ENCODE measurements around the gene TGFA.

Gene TGFA

DNA sequence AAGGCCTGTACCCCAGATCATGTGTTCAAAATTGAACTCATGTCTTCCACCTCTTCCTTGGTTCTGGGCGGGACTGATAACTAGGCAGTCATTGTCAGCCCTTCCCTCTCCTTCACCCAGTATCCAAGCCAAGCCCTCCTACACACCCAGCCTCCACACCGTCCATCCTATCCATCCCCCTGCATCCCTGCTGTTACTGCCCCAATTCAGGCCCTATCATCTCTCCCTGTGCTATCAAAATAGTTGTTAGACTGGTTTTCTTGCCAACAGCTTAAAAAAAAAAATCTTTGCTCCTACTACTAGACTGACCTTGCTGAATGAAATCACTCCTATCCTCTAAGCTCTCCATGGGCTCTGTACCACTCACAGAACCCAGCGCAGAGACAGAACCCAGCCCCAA lies 32.8 kb downstream of the TGFA start:
- TF ChIP-seq SIN3A (IDR thresholded peaks at IDR 0.05; ENCODE audit: borderline replicate concordance, insufficient read depth, low read length) (no peak), FOXP2 (optimal IDR thresholded peaks at IDR 0.05; ENCODE audit: borderline replicate concordance, extremely low read depth, extremely low read length, insufficient read depth) (no peak), POLR2AphosphoS5 (IDR thresholded peaks at IDR 0.05; ENCODE audit: low read depth, low read length) (no peak), TAF1 (IDR thresholded peaks at IDR 0.05; ENCODE audit: borderline replicate concordance, insufficient read depth, low read length) (no peak)
- TF ChIP-seq, protein P1, sequence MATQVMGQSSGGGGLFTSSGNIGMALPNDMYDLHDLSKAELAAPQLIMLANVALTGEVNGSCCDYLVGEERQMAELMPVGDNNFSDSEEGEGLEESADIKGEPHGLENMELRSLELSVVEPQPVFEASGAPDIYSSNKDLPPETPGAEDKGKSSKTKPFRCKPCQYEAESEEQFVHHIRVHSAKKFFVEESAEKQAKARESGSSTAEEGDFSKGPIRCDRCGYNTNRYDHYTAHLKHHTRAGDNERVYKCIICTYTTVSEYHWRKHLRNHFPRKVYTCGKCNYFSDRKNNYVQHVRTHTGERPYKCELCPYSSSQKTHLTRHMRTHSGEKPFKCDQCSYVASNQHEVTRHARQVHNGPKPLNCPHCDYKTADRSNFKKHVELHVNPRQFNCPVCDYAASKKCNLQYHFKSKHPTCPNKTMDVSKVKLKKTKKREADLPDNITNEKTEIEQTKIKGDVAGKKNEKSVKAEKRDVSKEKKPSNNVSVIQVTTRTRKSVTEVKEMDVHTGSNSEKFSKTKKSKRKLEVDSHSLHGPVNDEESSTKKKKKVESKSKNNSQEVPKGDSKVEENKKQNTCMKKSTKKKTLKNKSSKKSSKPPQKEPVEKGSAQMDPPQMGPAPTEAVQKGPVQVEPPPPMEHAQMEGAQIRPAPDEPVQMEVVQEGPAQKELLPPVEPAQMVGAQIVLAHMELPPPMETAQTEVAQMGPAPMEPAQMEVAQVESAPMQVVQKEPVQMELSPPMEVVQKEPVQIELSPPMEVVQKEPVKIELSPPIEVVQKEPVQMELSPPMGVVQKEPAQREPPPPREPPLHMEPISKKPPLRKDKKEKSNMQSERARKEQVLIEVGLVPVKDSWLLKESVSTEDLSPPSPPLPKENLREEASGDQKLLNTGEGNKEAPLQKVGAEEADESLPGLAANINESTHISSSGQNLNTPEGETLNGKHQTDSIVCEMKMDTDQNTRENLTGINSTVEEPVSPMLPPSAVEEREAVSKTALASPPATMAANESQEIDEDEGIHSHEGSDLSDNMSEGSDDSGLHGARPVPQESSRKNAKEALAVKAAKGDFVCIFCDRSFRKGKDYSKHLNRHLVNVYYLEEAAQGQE (IDR thresholded peaks at IDR 0.05; ENCODE audit: insufficient read depth in 1 of 2, low read depth in 2 of 2, low read length in 2 of 2) = no peak

DNA sequence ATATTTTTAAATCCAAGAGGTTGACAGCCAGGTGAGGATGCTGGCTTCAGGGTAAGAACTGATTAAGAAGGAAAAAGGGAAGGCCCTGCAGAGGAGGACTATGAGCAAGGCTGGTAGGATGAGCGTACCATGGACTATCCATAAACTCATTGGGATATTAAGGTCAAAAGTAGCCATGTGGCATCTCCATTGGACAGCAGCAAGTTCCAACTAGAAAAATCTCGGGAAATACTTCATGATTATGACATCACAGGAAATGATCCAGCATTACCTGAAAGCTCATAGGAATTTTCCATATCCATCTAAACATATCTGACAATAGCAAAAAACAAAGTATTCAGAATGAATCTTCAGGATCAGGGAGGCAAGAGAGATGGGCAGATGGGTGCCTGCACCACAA lies 34.2 kb downstream of the TGFA start:
- TF ChIP-seq, protein P1 (IDR thresholded peaks at IDR 0.05; ENCODE audit: insufficient read depth in 1 of 2, low read depth in 2 of 2, low read length in 2 of 2) = no peak
- TF ChIP-seq POLR2AphosphoS5 (IDR thresholded peaks at IDR 0.05; ENCODE audit: low read depth, low read length) = no peak
- TF ChIP-seq SIN3A (IDR thresholded peaks at IDR 0.05; ENCODE audit: borderline replicate concordance, insufficient read depth, low read length) = no peak
- no peak for TF ChIP-seq FOXP2 (optimal IDR thresholded peaks at IDR 0.05; ENCODE audit: borderline replicate concordance, extremely low read depth, extremely low read length, insufficient read depth)

DNA sequence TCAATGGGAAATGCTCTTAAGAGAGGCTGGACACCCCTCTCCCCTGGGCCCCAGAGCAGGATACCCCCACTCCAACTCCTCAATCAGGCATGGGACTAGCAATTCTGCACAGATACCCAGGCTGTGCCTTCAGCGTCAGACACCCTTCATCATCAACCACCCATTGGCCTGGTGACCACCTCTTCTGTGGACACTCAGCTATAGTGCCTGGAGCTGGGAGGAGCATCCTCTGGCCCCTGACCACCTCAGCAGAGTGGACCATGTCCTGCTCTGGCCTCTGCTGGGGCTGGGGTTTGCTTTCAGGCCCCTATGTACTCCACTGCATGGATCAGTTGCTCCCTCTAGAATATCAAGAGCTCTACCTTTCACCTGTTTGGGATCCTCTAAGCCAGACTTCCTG lies 35.1 kb downstream of the TGFA start:
- no peak for TF ChIP-seq FOXP2 (optimal IDR thresholded peaks at IDR 0.05; ENCODE audit: borderline replicate concordance, extremely low read depth, extremely low read length, insufficient read depth)
- TF ChIP-seq, protein P1 (IDR thresholded peaks at IDR 0.05; ENCODE audit: insufficient read depth in 1 of 2, low read depth in 2 of 2, low read length in 2 of 2) = no peak

DNA sequence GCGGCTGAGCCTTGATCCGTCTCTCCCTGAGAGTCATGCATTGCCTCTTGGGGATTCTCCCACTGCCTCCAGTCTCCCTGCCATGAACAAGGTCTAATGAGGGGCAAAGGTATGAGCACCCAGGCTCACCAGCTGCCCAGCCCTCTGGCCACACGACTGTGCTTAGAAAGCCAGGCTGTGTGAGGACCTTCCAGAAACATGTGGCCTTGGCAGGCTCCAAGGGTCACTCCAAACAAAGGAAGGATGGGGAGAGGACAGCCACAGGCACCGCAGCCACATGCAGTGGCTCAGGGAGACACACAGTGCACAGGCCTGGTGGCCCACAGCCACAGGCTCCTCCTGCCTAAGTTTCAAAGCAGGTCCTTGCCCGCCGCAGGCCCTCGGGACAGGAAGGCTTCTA lies 35.8 kb downstream of the TGFA start:
- TF ChIP-seq POLR2AphosphoS5 (IDR thresholded peaks at IDR 0.05; ENCODE audit: low read depth, low read length) (no peak), TAF1 (IDR thresholded peaks at IDR 0.05; ENCODE audit: borderline replicate concordance, insufficient read depth, low read length) (no peak), SIN3A (IDR thresholded peaks at IDR 0.05; ENCODE audit: borderline replicate concordance, insufficient read depth, low read length) (no peak), FOXP2 (optimal IDR thresholded peaks at IDR 0.05; ENCODE audit: borderline replicate concordance, extremely low read depth, extremely low read length, insufficient read depth) (no peak)
- TF ChIP-seq, protein P1 (IDR thresholded peaks at IDR 0.05; ENCODE audit: insufficient read depth in 1 of 2, low read depth in 2 of 2, low read length in 2 of 2) = no peak

DNA sequence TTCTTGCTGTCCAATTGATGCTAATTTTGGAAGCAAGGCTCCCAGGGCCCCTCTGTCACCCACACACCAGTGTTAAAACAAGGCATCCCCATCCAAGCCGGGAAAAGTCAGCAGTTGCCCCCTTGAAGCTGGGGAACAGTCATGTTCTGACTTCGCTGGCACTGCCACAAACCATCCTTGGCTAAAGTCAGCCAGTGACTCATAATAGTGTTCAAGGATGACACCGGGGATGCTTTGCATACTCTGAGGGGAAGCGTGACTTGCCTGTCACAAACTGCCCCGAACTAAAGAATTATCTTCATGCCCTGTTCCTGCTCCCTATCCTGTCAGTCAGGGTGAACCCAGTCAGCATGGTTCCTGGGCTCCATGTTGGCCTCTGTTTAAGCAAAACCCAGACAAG lies 37.0 kb downstream of the TGFA start:
- TF ChIP-seq FOXP2 (optimal IDR thresholded peaks at IDR 0.05; ENCODE audit: borderline replicate concordance, extremely low read depth, extremely low read length, insufficient read depth) (no peak), TAF1 (IDR thresholded peaks at IDR 0.05; ENCODE audit: borderline replicate concordance, insufficient read depth, low read length) (no peak), SIN3A (IDR thresholded peaks at IDR 0.05; ENCODE audit: borderline replicate concordance, insufficient read depth, low read length) (no peak), POLR2AphosphoS5 (IDR thresholded peaks at IDR 0.05; ENCODE audit: low read depth, low read length) (no peak)
- TF ChIP-seq, protein P1 (IDR thresholded peaks at IDR 0.05; ENCODE audit: insufficient read depth in 1 of 2, low read depth in 2 of 2, low read length in 2 of 2) = no peak

Measured in PFSK-1 (cell line).